ENCODE data around the gene PIP5K1A. TPM values are rescaled to one million over a fixed set of nuclear protein-coding genes. Genes with fewer than 3 reads are reported as not detected.
A peak's percentile ranks its signal among the peaks of the same experiment; 100 is the strongest.

PIP5K1A gene
- total RNA-seq, 2 experiments from 2014 or later = 53.9 to 61.1 TPM

- H3K4me3 Mint-ChIP-seq = no peak overlapping the region
- no peaks in the 10 kb centered on the region for H3K27me3 Mint-ChIP-seq
- H3K4me1 Mint-ChIP-seq = peaks cover 2% of the 10 kb centered on the region
- H3K27ac Mint-ChIP-seq = no peak overlapping the region
- ChIA-PET CTCF (interaction anchor here (0.6 kb wide), 1 partner anchor 221 kb away, joined by 3 read pairs; no protein-coding TSS in a partner anchor), POLR2A (interaction anchor here (0.6 to 1.3 kb wide), 2 partner anchors 48 to 67 kb away, joined by 3 read pairs; partner anchors contain the start of gene VPS72)
- H3K36me3 Mint-ChIP-seq (ENCODE audit: low read depth) = peaks cover 73% of the 10 kb centered on the region
- no peaks in the 10 kb centered on the region for H3K9me3 Mint-ChIP-seq
- DNase-seq = no peak
Observed at GRCh38 chr1:151237678-151238466, 39.5 kb downstream of the PIP5K1A start.

- no peaks in the 10 kb centered on the region for H3K9me3 Mint-ChIP-seq
- peaks cover 79% of the 10 kb centered on the region for H3K36me3 Mint-ChIP-seq (ENCODE audit: low read depth)
- H3K4me3 Mint-ChIP-seq = no peak overlapping the region
- ChIA-PET CTCF (no interaction called here), POLR2A (interaction anchor here (0.6 to 1.2 kb wide), 2 partner anchors 39 to 66 kb away, joined by 3 read pairs; no protein-coding TSS in a partner anchor)
- H3K27ac Mint-ChIP-seq = no peak overlapping the region
- H3K27me3 Mint-ChIP-seq = no peaks in the 10 kb centered on the region
- no peak for DNase-seq
- H3K4me1 Mint-ChIP-seq = peaks cover 2% of the 10 kb centered on the region
Observed at GRCh38 chr1:151238467-151238739, 40.1 kb downstream of the PIP5K1A start.

GRCh38 chr1:151242442-151242841, 44.1 kb downstream of the PIP5K1A start:
- DNase-seq = no peak
- peaks cover 2% of the 10 kb centered on the region for H3K4me1 Mint-ChIP-seq
- H3K27ac Mint-ChIP-seq = peak overlapping the region; percentile 14
- ChIA-PET CTCF (interaction anchor here (1.3 kb wide), 1 partner anchor 9 kb away, joined by 7 read pairs; no protein-coding TSS in a partner anchor), POLR2A (interaction anchor here (1.2 kb wide), 1 partner anchor 12 kb away, joined by 3 read pairs; the partner anchor contains the start of gene PSMD4)
- no peaks in the 10 kb centered on the region for H3K9me3 Mint-ChIP-seq
- no peaks in the 10 kb centered on the region for H3K27me3 Mint-ChIP-seq
- H3K4me3 Mint-ChIP-seq = no peak overlapping the region
- H3K36me3 Mint-ChIP-seq (ENCODE audit: low read depth) = peaks cover 79% of the 10 kb centered on the region

- Mint-ChIP-seq H3K27me3 (no peaks in the 10 kb centered on the region), H3K36me3 (ENCODE audit: low read depth) (peaks cover 80% of the 10 kb centered on the region), H3K4me3 (no peak overlapping the region), H3K4me1 (no peaks in the 10 kb centered on the region), H3K27ac (no peak overlapping the region), H3K9me3 (no peaks in the 10 kb centered on the region)
- no peak for DNase-seq
- POLR2A ChIA-PET = no interaction called here
- CTCF ChIA-PET = no interaction called here
Observed at GRCh38 chr1:151243683-151244216, 45.4 kb downstream of the PIP5K1A start.

GRCh38 chr1:151246786-151247185, 48.4 kb downstream of the PIP5K1A start:
- Mint-ChIP-seq H3K27me3 (no peaks in the 10 kb centered on the region), H3K9me3 (no peaks in the 10 kb centered on the region), H3K4me1 (peaks cover 2% of the 10 kb centered on the region), H3K27ac (no peak overlapping the region), H3K4me3 (no peak overlapping the region), H3K36me3 (ENCODE audit: low read depth) (peaks cover 71% of the 10 kb centered on the region)
- POLR2A ChIA-PET = interaction anchor here (0.5 to 0.8 kb wide), 3 partner anchors 13 to 157 kb away, joined by 3 read pairs; no protein-coding TSS in a partner anchor
- CTCF ChIA-PET = interaction anchor here (0.6 kb wide), 2 partner anchors 12 to 166 kb away, joined by 5 to 6 read pairs; no protein-coding TSS in a partner anchor
- DNase-seq = no peak

- no peak overlapping the region for H3K4me3 Mint-ChIP-seq
- H3K27ac Mint-ChIP-seq = no peak overlapping the region
- peak; percentile 70 for DNase-seq
- no peaks in the 10 kb centered on the region for H3K27me3 Mint-ChIP-seq
- POLR2A ChIA-PET = interaction anchor here (1.5 to 1.7 kb wide), 4 partner anchors 53 to 95 kb away, joined by 4 to 10 read pairs (median 6); partner anchors contain the start of genes TNFAIP8L2 and VPS72
- H3K36me3 Mint-ChIP-seq (ENCODE audit: low read depth) = peaks cover 33% of the 10 kb centered on the region
- no peaks in the 10 kb centered on the region for H3K9me3 Mint-ChIP-seq
- CTCF ChIA-PET = interaction anchor here (0.5 to 4.1 kb wide), 35 partner anchors 9 to 554 kb away, joined by 3 to 40 read pairs (median 4); partner anchors contain the start of genes GABPB2, PSMB4, TNFAIP8L2 and VPS72
- H3K4me1 Mint-ChIP-seq = peaks cover 20% of the 10 kb centered on the region
Observed at GRCh38 chr1:151251656-151252470, 53.5 kb downstream of the PIP5K1A start.

GRCh38 chr1:151254217-151255213, 56.2 kb downstream of the PIP5K1A start, which contains the start of gene PSMD4:
Gene PSMD4, plus strand, starts transcription at chr1:151254734. Its CDS starts 49 bp downstream, at chr1:151254783.
- Mint-ChIP-seq H3K4me1 (peaks cover 29% of the 10 kb centered on the region), H3K9me3 (no peaks in the 10 kb centered on the region), H3K4me3 (peak within 1 kb of the TSS; percentile 87), H3K27me3 (no peaks in the 10 kb centered on the region), H3K27ac (peak within 1 kb of the TSS; percentile 83), H3K36me3 (ENCODE audit: low read depth) (peaks cover 20% of the 10 kb centered on the region)
- CTCF ChIA-PET = interaction anchor here (0.6 to 4.1 kb wide), 11 partner anchors 24 to 168 kb away, joined by 3 to 24 read pairs (median 3); partner anchors contain the start of gene ZNF687
- DNase-seq = peak; percentile 95
- POLR2A ChIA-PET = interaction anchor here (0.6 to 3.6 kb wide), 24 partner anchors 12 to 281 kb away, joined by 3 to 38 read pairs (median 4); partner anchors contain the start of genes C1orf56, LYSMD1, RFX5 and SCNM1

- Mint-ChIP-seq H3K4me3 (peak overlapping the region; percentile 87), H3K4me1 (peaks cover 29% of the 10 kb centered on the region), H3K36me3 (ENCODE audit: low read depth) (peaks cover 19% of the 10 kb centered on the region), H3K27me3 (no peaks in the 10 kb centered on the region), H3K9me3 (no peaks in the 10 kb centered on the region), H3K27ac (peak overlapping the region; percentile 83)
- no peak for DNase-seq
- ChIA-PET CTCF (interaction anchor here (0.6 to 4.1 kb wide), 7 partner anchors 27 to 169 kb away, joined by 3 to 24 read pairs (median 4); no protein-coding TSS in a partner anchor), POLR2A (interaction anchor here (0.8 to 3.6 kb wide), 16 partner anchors 11 to 282 kb away, joined by 3 to 38 read pairs (median 5); partner anchors contain the start of genes LYSMD1, RFX5, SCNM1 and VPS72)
Observed at GRCh38 chr1:151255381-151255780, 57.0 kb downstream of the PIP5K1A start.

- Mint-ChIP-seq H3K36me3 (ENCODE audit: low read depth) (peaks cover 28% of the 10 kb centered on the region), H3K27me3 (no peaks in the 10 kb centered on the region), H3K4me1 (peaks cover 24% of the 10 kb centered on the region), H3K27ac (no peak overlapping the region), H3K4me3 (no peak overlapping the region), H3K9me3 (no peaks in the 10 kb centered on the region)
- POLR2A ChIA-PET = no interaction called here
- CTCF ChIA-PET = interaction anchor here (1.1 kb wide), 1 partner anchor 10 kb away, joined by 3 read pairs; no protein-coding TSS in a partner anchor
- no peak for DNase-seq
Observed at GRCh38 chr1:151259351-151259750, 61.0 kb downstream of the PIP5K1A start.

GRCh38 chr1:151265446-151266236, 67.3 kb downstream of the PIP5K1A start:
- peaks cover 57% of the 10 kb centered on the region for H3K36me3 Mint-ChIP-seq (ENCODE audit: low read depth)
- H3K4me1 Mint-ChIP-seq = peaks cover 2% of the 10 kb centered on the region
- no peak overlapping the region for H3K27ac Mint-ChIP-seq
- no peaks in the 10 kb centered on the region for H3K9me3 Mint-ChIP-seq
- no peak overlapping the region for H3K4me3 Mint-ChIP-seq
- no peaks in the 10 kb centered on the region for H3K27me3 Mint-ChIP-seq
- DNase-seq = no peak
- CTCF ChIA-PET = no interaction called here
- POLR2A ChIA-PET = interaction anchor here (1.0 to 1.3 kb wide), 2 partner anchors 9 to 10 kb away, joined by 3 read pairs; partner anchors contain the start of gene PSMD4

GRCh38 chr1:151266315-151266714, 68.0 kb downstream of the PIP5K1A start:
- DNase-seq = no peak
- no peak overlapping the region for H3K4me3 Mint-ChIP-seq
- H3K4me1 Mint-ChIP-seq = peaks cover 2% of the 10 kb centered on the region
- H3K27ac Mint-ChIP-seq = no peak overlapping the region
- peaks cover 60% of the 10 kb centered on the region for H3K36me3 Mint-ChIP-seq (ENCODE audit: low read depth)
- no peaks in the 10 kb centered on the region for H3K9me3 Mint-ChIP-seq
- no peaks in the 10 kb centered on the region for H3K27me3 Mint-ChIP-seq
- ChIA-PET CTCF (interaction anchor here (1.2 kb wide), 1 partner anchor 74 kb away, joined by 3 read pairs; no protein-coding TSS in a partner anchor), POLR2A (interaction anchor here (1.0 to 1.5 kb wide), 3 partner anchors 9 to 78 kb away, joined by 3 read pairs; partner anchors contain the start of gene PSMD4)
